GM12878 (cell line): Measurements from ENCODE around the gene CDH1.
A peak's percentile ranks its signal among the peaks of the same experiment; 100 is the strongest.

Source experiments
- POU2F2 ChIP-seq: IDR thresholded peaks from 3 replicates; pipeline ENCODE4 v1.6.1; 2011; ENCODE audit warnings: low read depth, mild to moderate bottlenecking, low read length, borderline replicate concordance
- RBBP5 ChIP-seq: fragments of 200-600 bp; sonication (generic); conservative IDR thresholded peaks from 2 replicates; pipeline ENCODE4 v1.6.1; 2016
- TBL1XR1 ChIP-seq: IDR thresholded peaks from 2 replicates; pipeline ENCODE4 v1.6.1; 2012; ENCODE audit warnings: low read depth, low read length, improper control_type of control experiment

GRCh38 chr16:68800257-68800875 is 63.3 kb downstream of the CDH1 start:
- TF ChIP-seq POU2F2, result 0 out of 3 replicates have a peak, but pooled peaks have one; percentile 35
- TF ChIP-seq RBBP5, result no peak
- TF ChIP-seq TBL1XR1, result peak; percentile 29; the same call in 1 of the 2 replicates
